Endothelial cell (in vitro differentiated cells): Measurements from ENCODE around the gene TBCE. TPM values are rescaled to one million over a fixed set of nuclear protein-coding genes. Genes with fewer than 3 reads are reported as not detected.

ENCODE experiments used
- DNase-seq: peaks from one replicate; pipeline ENCODE4 v3.0.0; 2021; ENCODE audit warnings: low spot score
- H3K27ac Mint-ChIP-seq: one replicate; pipeline ENCODE4 v1.8.0; 2021; ENCODE audit warnings: mixed read lengths, inconsistent platforms; ENCODE audit not compliant: unreplicated experiment
- H3K27me3 Mint-ChIP-seq: one replicate; pipeline ENCODE4 v1.8.0; 2021; ENCODE audit warnings: mild to moderate bottlenecking, moderate library complexity, mixed read lengths, inconsistent platforms; ENCODE audit not compliant: unreplicated experiment
- H3K36me3 Mint-ChIP-seq: one replicate; pipeline ENCODE4 v1.8.0; 2021; ENCODE audit warnings: mild to moderate bottlenecking, low read depth, mixed read lengths, inconsistent platforms; ENCODE audit not compliant: unreplicated experiment
- H3K4me1 Mint-ChIP-seq: one replicate; pipeline ENCODE4 v1.8.0; 2021; ENCODE audit warnings: mild to moderate bottlenecking, mixed read lengths, inconsistent platforms; ENCODE audit not compliant: unreplicated experiment
- H3K4me3 Mint-ChIP-seq: one replicate; pipeline ENCODE4 v1.8.0; 2021; ENCODE audit warnings: mild to moderate bottlenecking, mixed read lengths, inconsistent platforms; ENCODE audit not compliant: unreplicated experiment
- H3K9me3 Mint-ChIP-seq: one replicate; pipeline ENCODE4 v1.8.0; 2021; ENCODE audit warnings: mixed read lengths, inconsistent platforms; ENCODE audit not compliant: unreplicated experiment
- CTCF ChIP-seq: fragments of 200-600 bp; sonication (generic); IDR thresholded peaks from one replicate; pipeline ENCODE4 v1.5.0; 2021; ENCODE audit warnings: antibody characterized with exemption; ENCODE audit not compliant: unreplicated experiment
- total RNA-seq: library from RNA; stranded (reverse); fragmentation: NEBNext Ultra II Directional; extraction: Animal tissue kit (Norgen Biotek cat#: 25700); gene quantifications from one replicate; pipeline ENCODE4 v1.2.1, GENCODE V29; 2021; ENCODE audit not compliant: unreplicated experiment

Gene TBCE
- total RNA-seq, 1 donor from 2014 or later, result 24.7 TPM

- Mint-ChIP-seq H3K27ac (no peak overlapping the region), H3K4me3 (no peak overlapping the region), H3K9me3 (no peaks in the 10 kb centered on the region), H3K27me3 (peaks cover 2% of the 10 kb centered on the region), H3K4me1 (peaks cover 5% of the 10 kb centered on the region), H3K36me3 (no peaks in the 10 kb centered on the region)
- peak; percentile 93 for TF ChIP-seq CTCF
- DNase-seq, result peak; percentile 73
These were observed 50.0 kb downstream of the TBCE start for GRCh38 chr1:235417086-235417697.

DNA sequence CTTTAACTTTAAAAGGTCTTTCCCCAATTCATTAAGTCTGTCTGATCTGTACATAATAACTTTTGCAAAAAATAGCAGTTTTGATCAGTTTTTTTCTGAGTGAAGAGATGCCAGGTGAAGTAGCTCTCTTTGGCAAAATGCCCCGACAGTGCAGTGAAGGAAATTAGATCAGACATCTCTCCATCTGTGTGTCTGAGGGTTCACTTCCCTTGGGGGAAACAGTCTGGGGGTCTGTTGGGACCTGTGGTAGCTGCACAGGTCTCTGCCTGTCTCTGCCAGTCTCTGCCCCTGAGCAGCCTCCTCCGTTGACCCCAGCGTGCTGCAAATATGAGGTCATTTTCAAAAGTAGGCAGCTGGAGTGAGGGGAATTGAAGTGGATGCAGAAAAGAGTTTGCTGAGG lies 54.5 kb downstream of the TBCE start:
- Mint-ChIP-seq H3K36me3 (peaks cover 15% of the 10 kb centered on the region), H3K9me3 (no peaks in the 10 kb centered on the region), H3K4me3 (no peak overlapping the region), H3K27me3 (peaks cover 18% of the 10 kb centered on the region), H3K27ac (peak overlapping the region; percentile 18), H3K4me1 (peaks cover 24% of the 10 kb centered on the region)
- DNase-seq, result no peak
- no peak for TF ChIP-seq CTCF

- H3K4me1 Mint-ChIP-seq, result peaks cover 24% of the 10 kb centered on the region
- H3K4me3 Mint-ChIP-seq, result peak overlapping the region; percentile 15
- H3K9me3 Mint-ChIP-seq, result no peaks in the 10 kb centered on the region
- no peak for TF ChIP-seq CTCF
- H3K27me3 Mint-ChIP-seq, result peaks cover 18% of the 10 kb centered on the region
- no peak for DNase-seq
- peak overlapping the region; percentile 74 for H3K27ac Mint-ChIP-seq
- peaks cover 15% of the 10 kb centered on the region for H3K36me3 Mint-ChIP-seq
These were observed 56.0 kb downstream of the TBCE start for GRCh38 chr1:235423214-235423652.

- TF ChIP-seq CTCF, result no peak
- H3K4me1 Mint-ChIP-seq, result peaks cover 24% of the 10 kb centered on the region
- H3K9me3 Mint-ChIP-seq, result no peaks in the 10 kb centered on the region
- DNase-seq, result no peak
- H3K27me3 Mint-ChIP-seq, result peaks cover 17% of the 10 kb centered on the region
- peaks cover 15% of the 10 kb centered on the region for H3K36me3 Mint-ChIP-seq
- H3K27ac Mint-ChIP-seq, result peak overlapping the region; percentile 80
- no peak overlapping the region for H3K4me3 Mint-ChIP-seq
These were observed 56.9 kb downstream of the TBCE start for GRCh38 chr1:235424092-235424491.

GRCh38 chr1:235425357-235425756 lies 58.1 kb downstream of the TBCE start:
- no peak overlapping the region for H3K27ac Mint-ChIP-seq
- DNase-seq, result no peak
- H3K36me3 Mint-ChIP-seq, result peaks cover 15% of the 10 kb centered on the region
- H3K27me3 Mint-ChIP-seq, result peaks cover 16% of the 10 kb centered on the region
- H3K4me1 Mint-ChIP-seq, result peaks cover 19% of the 10 kb centered on the region
- H3K4me3 Mint-ChIP-seq, result no peak overlapping the region
- no peak for TF ChIP-seq CTCF
- no peaks in the 10 kb centered on the region for H3K9me3 Mint-ChIP-seq
